HL-60 (cell line): Measurements from ENCODE around the gene RAD9B.

Experiments used
- CTCF ChIP-seq: IDR thresholded peaks from one replicate; pipeline ENCODE4 v1.5.1; 2011; ENCODE audit warnings: low read length, control low read depth, inconsistent platforms; ENCODE audit not compliant: insufficient read depth
- GABPA ChIP-seq: IDR thresholded peaks from 2 replicates; pipeline ENCODE4 v1.6.1; 2012; ENCODE audit warnings: low read depth

GRCh38 chr12:110453569-110454296 lies 48.4 kb upstream of the RAD9B start:
- TF ChIP-seq CTCF (no peak), GABPA (no peak)
